Ishikawa (cell line): ENCODE data around the gene MLYCD.

Source experiments
- EP300 ChIP-seq: IDR thresholded peaks from 2 replicates; pipeline ENCODE4 v1.6.1; 2012; ENCODE audit warnings: borderline replicate concordance
- FOXM1 ChIP-seq: IDR thresholded peaks from 2 replicates; pipeline ENCODE4 v1.6.1; 2012; ENCODE audit warnings: low read depth, borderline replicate concordance
- MAX ChIP-seq: IDR thresholded peaks from 2 replicates; pipeline ENCODE4 v1.6.1; 2012
- RAD21 ChIP-seq: IDR thresholded peaks from 2 replicates; pipeline ENCODE4 v1.6.1; 2012; ENCODE audit warnings: low read depth
- TAF1 ChIP-seq: IDR thresholded peaks from 2 replicates; pipeline ENCODE4 v1.6.1; 2012; ENCODE audit warnings: low read depth, mild to moderate bottlenecking
- TCF12 ChIP-seq: IDR thresholded peaks from 2 replicates; pipeline ENCODE4 v1.6.1; 2012; ENCODE audit warnings: low read depth
- TF ChIP-seq, protein P1 (sequence below): IDR thresholded peaks from 2 replicates; pipeline ENCODE4 v1.6.1; 2012
- TF ChIP-seq, protein P2 (sequence below): IDR thresholded peaks from 2 replicates; pipeline ENCODE4 v1.6.1; 2012; ENCODE audit warnings: low read depth, mild to moderate bottlenecking

- TF ChIP-seq RAD21 (no peak), EP300 (no peak), FOXM1 (no peak), TAF1 (no peak), MAX (no peak), TCF12 (no peak)
- TF ChIP-seq, protein P1, sequence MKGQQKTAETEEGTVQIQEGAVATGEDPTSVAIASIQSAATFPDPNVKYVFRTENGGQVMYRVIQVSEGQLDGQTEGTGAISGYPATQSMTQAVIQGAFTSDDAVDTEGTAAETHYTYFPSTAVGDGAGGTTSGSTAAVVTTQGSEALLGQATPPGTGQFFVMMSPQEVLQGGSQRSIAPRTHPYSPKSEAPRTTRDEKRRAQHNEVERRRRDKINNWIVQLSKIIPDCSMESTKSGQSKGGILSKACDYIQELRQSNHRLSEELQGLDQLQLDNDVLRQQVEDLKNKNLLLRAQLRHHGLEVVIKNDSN = no peak
- TF ChIP-seq, protein P2, sequence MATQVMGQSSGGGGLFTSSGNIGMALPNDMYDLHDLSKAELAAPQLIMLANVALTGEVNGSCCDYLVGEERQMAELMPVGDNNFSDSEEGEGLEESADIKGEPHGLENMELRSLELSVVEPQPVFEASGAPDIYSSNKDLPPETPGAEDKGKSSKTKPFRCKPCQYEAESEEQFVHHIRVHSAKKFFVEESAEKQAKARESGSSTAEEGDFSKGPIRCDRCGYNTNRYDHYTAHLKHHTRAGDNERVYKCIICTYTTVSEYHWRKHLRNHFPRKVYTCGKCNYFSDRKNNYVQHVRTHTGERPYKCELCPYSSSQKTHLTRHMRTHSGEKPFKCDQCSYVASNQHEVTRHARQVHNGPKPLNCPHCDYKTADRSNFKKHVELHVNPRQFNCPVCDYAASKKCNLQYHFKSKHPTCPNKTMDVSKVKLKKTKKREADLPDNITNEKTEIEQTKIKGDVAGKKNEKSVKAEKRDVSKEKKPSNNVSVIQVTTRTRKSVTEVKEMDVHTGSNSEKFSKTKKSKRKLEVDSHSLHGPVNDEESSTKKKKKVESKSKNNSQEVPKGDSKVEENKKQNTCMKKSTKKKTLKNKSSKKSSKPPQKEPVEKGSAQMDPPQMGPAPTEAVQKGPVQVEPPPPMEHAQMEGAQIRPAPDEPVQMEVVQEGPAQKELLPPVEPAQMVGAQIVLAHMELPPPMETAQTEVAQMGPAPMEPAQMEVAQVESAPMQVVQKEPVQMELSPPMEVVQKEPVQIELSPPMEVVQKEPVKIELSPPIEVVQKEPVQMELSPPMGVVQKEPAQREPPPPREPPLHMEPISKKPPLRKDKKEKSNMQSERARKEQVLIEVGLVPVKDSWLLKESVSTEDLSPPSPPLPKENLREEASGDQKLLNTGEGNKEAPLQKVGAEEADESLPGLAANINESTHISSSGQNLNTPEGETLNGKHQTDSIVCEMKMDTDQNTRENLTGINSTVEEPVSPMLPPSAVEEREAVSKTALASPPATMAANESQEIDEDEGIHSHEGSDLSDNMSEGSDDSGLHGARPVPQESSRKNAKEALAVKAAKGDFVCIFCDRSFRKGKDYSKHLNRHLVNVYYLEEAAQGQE = no peak
Measured at GRCh38 chr16:83946781-83947566, 48.1 kb downstream of the MLYCD start.
